RCC 7860 (cell line): Measurements from ENCODE around the gene SH3RF3.

Experiments used
- DNase-seq: peaks from one replicate; pipeline ENCODE4 v3.0.0-alpha.2; 2015; ENCODE audit warnings: low spot score
- FAIRE-seq: peaks from 2 replicates; lab custom pipeline; 2012; peaks lifted over from hg19 to GRCh38; lab: Jason Lieb, UNC

Gene SH3RF3

GRCh38 chr2:109197491-109198418 is 68.8 kb downstream of the SH3RF3 start:
- DNase-seq (no peak), FAIRE-seq (no peak)

- FAIRE-seq (no peak), DNase-seq (no peak)
These were observed 70.8 kb downstream of the SH3RF3 start for GRCh38 chr2:109199790-109200189.

GRCh38 chr2:109200616-109201464 is 71.8 kb downstream of the SH3RF3 start:
- FAIRE-seq (no peak), DNase-seq (no peak)

- DNase-seq: no peak
- no peak for FAIRE-seq
These were observed 72.7 kb downstream of the SH3RF3 start for GRCh38 chr2:109201465-109202327.

GRCh38 chr2:109202486-109202885 is 73.5 kb downstream of the SH3RF3 start:
- FAIRE-seq: no peak
- no peak for DNase-seq

- no peak for FAIRE-seq
These were observed 74.4 kb downstream of the SH3RF3 start for GRCh38 chr2:109203246-109204011.

GRCh38 chr2:109204412-109204811 is 75.4 kb downstream of the SH3RF3 start:
- FAIRE-seq (no peak), DNase-seq (no peak)

More at GRCh38 chr2:109203246-109204011, 74.4 kb downstream of the SH3RF3 start:
- DNase-seq: no peak

GRCh38 chr2:109205447-109205846 is 76.4 kb downstream of the SH3RF3 start:
- FAIRE-seq (no peak), DNase-seq (no peak)

GRCh38 chr2:109206569-109207146 is 77.7 kb downstream of the SH3RF3 start:
- FAIRE-seq (no peak), DNase-seq (no peak)

GRCh38 chr2:109207176-109207575 is 78.2 kb downstream of the SH3RF3 start:
- FAIRE-seq: no peak
- DNase-seq: no peak

- FAIRE-seq (no peak), DNase-seq (no peak)
These were observed 79.3 kb downstream of the SH3RF3 start for GRCh38 chr2:109208071-109208950.

GRCh38 chr2:109208951-109209335 is 79.9 kb downstream of the SH3RF3 start:
- no peak for FAIRE-seq
- no peak for DNase-seq

- FAIRE-seq (peak; percentile 57), DNase-seq (peak; percentile 32)
These were observed 80.4 kb downstream of the SH3RF3 start for GRCh38 chr2:109209412-109209811.

- no peak for FAIRE-seq
- DNase-seq: no peak
These were observed 80.9 kb downstream of the SH3RF3 start for GRCh38 chr2:109209941-109210340.

GRCh38 chr2:109210431-109211200 is 81.6 kb downstream of the SH3RF3 start:
- FAIRE-seq: no peak
- no peak for DNase-seq

GRCh38 chr2:109211315-109211714 is 82.3 kb downstream of the SH3RF3 start:
- FAIRE-seq (no peak), DNase-seq (no peak)

- FAIRE-seq (no peak), DNase-seq (no peak)
These were observed 84.0 kb downstream of the SH3RF3 start for GRCh38 chr2:109212836-109213563.
